ENCODE results near the gene KLHL29. TPM values are rescaled to one million over a fixed set of nuclear protein-coding genes. Genes with fewer than 3 reads are reported as not detected.

The KLHL29 gene
- total RNA-seq, 1 donor from 2014 or later = 3.3 TPM

- Mint-ChIP-seq H3K27me3 (ENCODE audit: insufficient read depth) (peaks cover 13% of the 10 kb centered on the region), H3K4me3 (no peak overlapping the region), H3K36me3 (ENCODE audit: low read depth) (no peaks in the 10 kb centered on the region), H3K9me3 (no peaks in the 10 kb centered on the region), H3K27ac (no peak overlapping the region), H3K4me1 (ENCODE audit: low read depth) (peaks cover 7% of the 10 kb centered on the region)
- intact Hi-C loops (cut with micrococcal nuclease) = loop anchor here (10.0 kb wide), 1 partner anchor 156 kb away; no protein-coding TSS in a partner anchor
- DNase-seq (ENCODE audit: low spot score) = no peak
Measured at GRCh38 chr2:23409248-23409647, 24.3 kb downstream of the KLHL29 start.

GRCh38 chr2:23410596-23410995 is 25.6 kb downstream of the KLHL29 start:
- Mint-ChIP-seq H3K27me3 (ENCODE audit: insufficient read depth) (peaks cover 14% of the 10 kb centered on the region), H3K27ac (no peak overlapping the region), H3K4me3 (no peak overlapping the region), H3K9me3 (no peaks in the 10 kb centered on the region), H3K36me3 (ENCODE audit: low read depth) (no peaks in the 10 kb centered on the region), H3K4me1 (ENCODE audit: low read depth) (no peaks in the 10 kb centered on the region)
- DNase-seq (ENCODE audit: low spot score) = no peak
- intact Hi-C loops (cut with micrococcal nuclease) = no loop called here

GRCh38 chr2:23411752-23412431 is 26.9 kb downstream of the KLHL29 start:
- DNase-seq (ENCODE audit: low spot score) = no peak
- H3K9me3 Mint-ChIP-seq = no peaks in the 10 kb centered on the region
- H3K27ac Mint-ChIP-seq = no peak overlapping the region
- H3K4me3 Mint-ChIP-seq = no peak overlapping the region
- no peaks in the 10 kb centered on the region for H3K36me3 Mint-ChIP-seq (ENCODE audit: low read depth)
- intact Hi-C loops (cut with micrococcal nuclease) = no loop called here
- peaks cover 9% of the 10 kb centered on the region for H3K27me3 Mint-ChIP-seq (ENCODE audit: insufficient read depth)
- no peaks in the 10 kb centered on the region for H3K4me1 Mint-ChIP-seq (ENCODE audit: low read depth)

- no peaks in the 10 kb centered on the region for H3K4me1 Mint-ChIP-seq (ENCODE audit: low read depth)
- no peak overlapping the region for H3K27ac Mint-ChIP-seq
- DNase-seq (ENCODE audit: low spot score) = no peak
- H3K36me3 Mint-ChIP-seq (ENCODE audit: low read depth) = no peaks in the 10 kb centered on the region
- no peak overlapping the region for H3K4me3 Mint-ChIP-seq
- peaks cover 9% of the 10 kb centered on the region for H3K27me3 Mint-ChIP-seq (ENCODE audit: insufficient read depth)
- H3K9me3 Mint-ChIP-seq = no peaks in the 10 kb centered on the region
- intact Hi-C loops (cut with micrococcal nuclease) = no loop called here
Measured at GRCh38 chr2:23412556-23413155, 27.7 kb downstream of the KLHL29 start.

GRCh38 chr2:23413641-23414040 is 28.7 kb downstream of the KLHL29 start:
- Mint-ChIP-seq H3K27me3 (ENCODE audit: insufficient read depth) (peaks cover 9% of the 10 kb centered on the region), H3K36me3 (ENCODE audit: low read depth) (no peaks in the 10 kb centered on the region), H3K9me3 (no peaks in the 10 kb centered on the region), H3K4me1 (ENCODE audit: low read depth) (no peaks in the 10 kb centered on the region), H3K27ac (no peak overlapping the region), H3K4me3 (no peak overlapping the region)
- intact Hi-C loops (cut with micrococcal nuclease) = no loop called here
- no peak for DNase-seq (ENCODE audit: low spot score)

GRCh38 chr2:23414106-23414505 is 29.1 kb downstream of the KLHL29 start:
- Mint-ChIP-seq H3K9me3 (no peaks in the 10 kb centered on the region), H3K4me1 (ENCODE audit: low read depth) (no peaks in the 10 kb centered on the region), H3K27ac (no peak overlapping the region), H3K27me3 (ENCODE audit: insufficient read depth) (peaks cover 9% of the 10 kb centered on the region), H3K36me3 (ENCODE audit: low read depth) (no peaks in the 10 kb centered on the region), H3K4me3 (no peak overlapping the region)
- intact Hi-C loops (cut with micrococcal nuclease) = no loop called here
- no peak for DNase-seq (ENCODE audit: low spot score)

GRCh38 chr2:23414871-23415270 is 29.9 kb downstream of the KLHL29 start:
- H3K27me3 Mint-ChIP-seq (ENCODE audit: insufficient read depth) = peaks cover 7% of the 10 kb centered on the region
- H3K4me1 Mint-ChIP-seq (ENCODE audit: low read depth) = no peaks in the 10 kb centered on the region
- no peaks in the 10 kb centered on the region for H3K36me3 Mint-ChIP-seq (ENCODE audit: low read depth)
- no peak for DNase-seq (ENCODE audit: low spot score)
- intact Hi-C loops (cut with micrococcal nuclease) = no loop called here
- no peaks in the 10 kb centered on the region for H3K9me3 Mint-ChIP-seq
- no peak overlapping the region for H3K4me3 Mint-ChIP-seq
- H3K27ac Mint-ChIP-seq = no peak overlapping the region

- Mint-ChIP-seq H3K36me3 (ENCODE audit: low read depth) (no peaks in the 10 kb centered on the region), H3K9me3 (no peaks in the 10 kb centered on the region), H3K27me3 (ENCODE audit: insufficient read depth) (peaks cover 5% of the 10 kb centered on the region), H3K4me3 (no peak overlapping the region), H3K4me1 (ENCODE audit: low read depth) (no peaks in the 10 kb centered on the region), H3K27ac (no peak overlapping the region)
- intact Hi-C loops (cut with micrococcal nuclease) = no loop called here
- no peak for DNase-seq (ENCODE audit: low spot score)
Measured at GRCh38 chr2:23417310-23417709, 32.3 kb downstream of the KLHL29 start.

GRCh38 chr2:23418056-23418455 is 33.1 kb downstream of the KLHL29 start:
- Mint-ChIP-seq H3K27me3 (ENCODE audit: insufficient read depth) (peaks cover 5% of the 10 kb centered on the region), H3K27ac (no peak overlapping the region), H3K36me3 (ENCODE audit: low read depth) (no peaks in the 10 kb centered on the region), H3K4me3 (no peak overlapping the region), H3K4me1 (ENCODE audit: low read depth) (no peaks in the 10 kb centered on the region), H3K9me3 (no peaks in the 10 kb centered on the region)
- no peak for DNase-seq (ENCODE audit: low spot score)
- intact Hi-C loops (cut with micrococcal nuclease) = no loop called here

- Mint-ChIP-seq H3K4me1 (ENCODE audit: low read depth) (no peaks in the 10 kb centered on the region), H3K36me3 (ENCODE audit: low read depth) (no peaks in the 10 kb centered on the region), H3K27ac (no peak overlapping the region), H3K9me3 (no peaks in the 10 kb centered on the region), H3K27me3 (ENCODE audit: insufficient read depth) (peaks cover 5% of the 10 kb centered on the region), H3K4me3 (no peak overlapping the region)
- DNase-seq (ENCODE audit: low spot score) = no peak
- intact Hi-C loops (cut with micrococcal nuclease) = no loop called here
Measured at GRCh38 chr2:23418461-23418911, 33.5 kb downstream of the KLHL29 start.

GRCh38 chr2:23419171-23420090 is 34.5 kb downstream of the KLHL29 start:
- no peak overlapping the region for H3K4me3 Mint-ChIP-seq

GRCh38 chr2:23420091-23420839 is 35.3 kb downstream of the KLHL29 start:
- DNase-seq (ENCODE audit: low spot score) = no peak
- Mint-ChIP-seq H3K9me3 (no peaks in the 10 kb centered on the region), H3K4me3 (no peak overlapping the region), H3K27ac (no peak overlapping the region), H3K36me3 (ENCODE audit: low read depth) (no peaks in the 10 kb centered on the region), H3K27me3 (ENCODE audit: insufficient read depth) (no peaks in the 10 kb centered on the region), H3K4me1 (ENCODE audit: low read depth) (no peaks in the 10 kb centered on the region)
- intact Hi-C loops (cut with micrococcal nuclease) = no loop called here

More at GRCh38 chr2:23419171-23420090, 34.5 kb downstream of the KLHL29 start:
- Mint-ChIP-seq H3K27me3 (ENCODE audit: insufficient read depth) (no peaks in the 10 kb centered on the region), H3K27ac (no peak overlapping the region), H3K9me3 (no peaks in the 10 kb centered on the region), H3K36me3 (ENCODE audit: low read depth) (no peaks in the 10 kb centered on the region), H3K4me1 (ENCODE audit: low read depth) (no peaks in the 10 kb centered on the region)
- DNase-seq (ENCODE audit: low spot score) = no peak
- intact Hi-C loops (cut with micrococcal nuclease) = no loop called here
